GM18907 (cell line): ENCODE results near the gene OAS1.
"Not testable (repeated sequence)": the region's sequence is repeated elsewhere in the genome, so short reads cannot be mapped to it uniquely, and the experiment has no call there.

ENCODE experiments used
- ATAC-seq: cut with Tn5 transposase; IDR thresholded peaks from one replicate; pipeline ENCODE4 v1.9.1; 2021; ENCODE audit warnings: mild to moderate bottlenecking, moderate library complexity; ENCODE audit not compliant: unreplicated experiment

Gene OAS1

GRCh38 chr12:112933129-112933505, 26.4 kb downstream of the OAS1 start:
- ATAC-seq: no peak

GRCh38 chr12:112936264-112936663, 29.5 kb downstream of the OAS1 start:
- ATAC-seq: no peak

GRCh38 chr12:112936927-112937326, 30.2 kb downstream of the OAS1 start:
- ATAC-seq: no peak

- ATAC-seq: peak; percentile 36
Measured at GRCh38 chr12:112937741-112938719, 31.3 kb downstream of the OAS1 start, which contains the start of gene OAS3. Gene OAS3 (plus strand): TSS chr12:112938474. CDS start chr12:112938531, 57 bp downstream.

- ATAC-seq: no peak
Measured at GRCh38 chr12:112938751-112939150, 32.0 kb downstream of the OAS1 start.

GRCh38 chr12:112939761-112940381, 33.1 kb downstream of the OAS1 start:
- ATAC-seq: peak; percentile 70

- no peak for ATAC-seq
Measured at GRCh38 chr12:112941528-112942335, 35.0 kb downstream of the OAS1 start.

- no peak for ATAC-seq
Measured at GRCh38 chr12:112942572-112942971, 35.8 kb downstream of the OAS1 start.

GRCh38 chr12:112944024-112944690, 37.4 kb downstream of the OAS1 start:
- no peak for ATAC-seq

GRCh38 chr12:112945515-112945914, 38.8 kb downstream of the OAS1 start:
- ATAC-seq: no peak

- ATAC-seq: no peak
Measured at GRCh38 chr12:112946236-112947000, 39.7 kb downstream of the OAS1 start.

GRCh38 chr12:112947314-112947713, 40.6 kb downstream of the OAS1 start:
- ATAC-seq: no peak

- no peak for ATAC-seq
Measured at GRCh38 chr12:112947761-112948160, 41.0 kb downstream of the OAS1 start.

- no peak for ATAC-seq
Measured at GRCh38 chr12:112948806-112949205, 42.0 kb downstream of the OAS1 start.

- ATAC-seq: no peak
Measured at GRCh38 chr12:112950701-112951100, 43.9 kb downstream of the OAS1 start.

- ATAC-seq: not testable (repeated sequence)
Measured at GRCh38 chr12:112957125-112957524, 50.4 kb downstream of the OAS1 start.

- no peak for ATAC-seq
Measured at GRCh38 chr12:112961074-112961473, 54.3 kb downstream of the OAS1 start.

GRCh38 chr12:112961536-112961935, 54.8 kb downstream of the OAS1 start:
- ATAC-seq: no peak

- ATAC-seq: no peak
Measured at GRCh38 chr12:112962561-112962960, 55.8 kb downstream of the OAS1 start.
